D721Med (cell line): ENCODE results near the gene PDGFB.

Experiments
- DNase-seq: peaks from one replicate; pipeline ENCODE4 v3.0.0; 2011; ENCODE audit warnings: low spot score; ENCODE audit not compliant: insufficient read length
- FAIRE-seq: peaks from 2 replicates; lab custom pipeline; 2011; peaks lifted over from hg19 to GRCh38; lab: Jason Lieb, UNC
- TF ChIP-seq, protein P1 (sequence below): IDR thresholded peaks from 2 replicates; pipeline ENCODE4 v1.5.1; 2012; ENCODE audit warnings: mild to moderate bottlenecking, control low read depth; ENCODE audit not compliant: insufficient read depth; ENCODE audit errors: missing control alignments

The PDGFB gene

DNA sequence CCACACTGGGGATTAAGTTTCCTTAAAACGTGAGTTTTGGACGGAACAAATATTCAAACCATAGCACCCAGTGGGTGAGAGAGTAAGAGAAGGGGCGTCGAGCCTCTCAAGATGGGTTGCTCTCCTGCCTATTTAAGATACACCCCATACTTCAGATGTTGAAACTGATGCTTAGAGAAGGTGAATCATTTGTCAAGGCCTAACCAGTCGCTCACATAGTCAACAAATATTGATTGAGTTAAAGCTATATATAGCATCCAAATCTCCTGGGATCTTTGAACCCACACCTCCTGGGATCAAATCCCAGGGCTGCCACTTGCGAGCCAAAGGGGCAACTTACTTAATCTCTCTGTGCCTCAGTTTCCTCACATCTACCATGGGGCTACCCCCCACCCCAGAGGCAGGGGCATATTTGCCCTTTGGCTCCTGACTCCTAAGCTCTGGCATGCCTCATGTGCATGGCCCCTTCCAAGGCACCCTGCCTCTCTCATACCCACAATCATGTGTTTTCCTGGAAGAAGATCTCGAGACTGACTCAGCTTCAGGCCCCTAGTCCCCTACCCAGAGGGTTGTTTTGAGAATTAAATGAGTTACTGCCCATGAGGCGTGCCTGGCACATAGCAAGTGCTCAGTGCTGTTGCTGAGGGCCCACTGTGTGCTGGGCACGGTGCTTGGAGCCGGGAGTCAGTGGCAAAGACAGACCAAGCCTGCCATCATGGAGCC, 19.0 kb upstream of the PDGFB start:
- DNase-seq: no peak
- FAIRE-seq: no peak
- TF ChIP-seq, protein P1, sequence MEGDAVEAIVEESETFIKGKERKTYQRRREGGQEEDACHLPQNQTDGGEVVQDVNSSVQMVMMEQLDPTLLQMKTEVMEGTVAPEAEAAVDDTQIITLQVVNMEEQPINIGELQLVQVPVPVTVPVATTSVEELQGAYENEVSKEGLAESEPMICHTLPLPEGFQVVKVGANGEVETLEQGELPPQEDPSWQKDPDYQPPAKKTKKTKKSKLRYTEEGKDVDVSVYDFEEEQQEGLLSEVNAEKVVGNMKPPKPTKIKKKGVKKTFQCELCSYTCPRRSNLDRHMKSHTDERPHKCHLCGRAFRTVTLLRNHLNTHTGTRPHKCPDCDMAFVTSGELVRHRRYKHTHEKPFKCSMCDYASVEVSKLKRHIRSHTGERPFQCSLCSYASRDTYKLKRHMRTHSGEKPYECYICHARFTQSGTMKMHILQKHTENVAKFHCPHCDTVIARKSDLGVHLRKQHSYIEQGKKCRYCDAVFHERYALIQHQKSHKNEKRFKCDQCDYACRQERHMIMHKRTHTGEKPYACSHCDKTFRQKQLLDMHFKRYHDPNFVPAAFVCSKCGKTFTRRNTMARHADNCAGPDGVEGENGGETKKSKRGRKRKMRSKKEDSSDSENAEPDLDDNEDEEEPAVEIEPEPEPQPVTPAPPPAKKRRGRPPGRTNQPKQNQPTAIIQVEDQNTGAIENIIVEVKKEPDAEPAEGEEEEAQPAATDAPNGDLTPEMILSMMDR: no peak

DNA sequence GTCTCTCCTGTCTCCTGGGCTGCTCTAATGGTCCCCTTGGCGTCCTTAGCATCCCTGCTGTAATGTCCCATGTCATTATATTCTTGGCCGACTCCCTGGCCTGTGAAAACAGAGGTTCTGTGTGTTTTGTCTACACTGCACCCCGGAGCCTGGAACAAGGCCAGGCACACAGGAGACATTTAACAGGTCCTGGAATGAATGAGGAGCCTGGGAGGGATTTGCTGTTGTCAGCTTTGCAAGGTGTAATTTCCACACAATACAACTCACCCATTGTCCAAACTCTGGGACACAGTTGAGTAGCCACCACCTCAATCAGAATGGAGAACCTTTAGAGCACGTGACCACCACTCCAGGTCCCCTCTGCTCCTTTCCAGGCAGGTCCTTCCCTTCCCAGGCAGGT, 14.9 kb upstream of the PDGFB start:
- no peak for FAIRE-seq
- no peak for DNase-seq
- TF ChIP-seq, protein P1: no peak

DNA sequence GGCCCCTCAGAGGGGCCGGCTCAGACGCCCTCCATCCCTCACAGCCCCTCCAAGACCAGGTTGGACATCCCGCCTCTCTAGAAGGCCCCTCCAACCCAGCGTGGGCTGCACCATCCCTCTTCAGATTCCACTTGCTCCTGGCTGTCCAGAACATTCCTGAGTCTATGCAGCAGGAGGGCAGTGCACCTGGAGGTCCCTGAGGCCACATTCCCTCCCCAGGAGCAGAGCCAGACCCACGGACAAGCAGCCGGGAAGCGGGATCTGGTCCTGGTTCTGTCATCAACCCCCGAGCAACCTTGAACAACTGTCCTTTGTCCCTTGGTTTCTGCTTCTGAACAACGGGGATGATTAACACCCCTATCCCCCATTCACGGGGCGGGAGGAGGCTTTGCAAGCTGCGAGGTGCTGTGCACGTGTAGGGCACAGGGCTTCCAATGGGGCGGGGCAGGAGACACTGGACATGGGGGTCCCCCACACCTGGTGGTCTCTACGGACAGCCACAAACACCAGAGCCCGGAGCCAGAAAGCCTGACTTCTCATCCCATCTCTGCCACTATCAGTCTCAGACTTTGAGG, 13.2 kb upstream of the PDGFB start:
- TF ChIP-seq, protein P1: no peak
- no peak for FAIRE-seq
- no peak for DNase-seq

DNA sequence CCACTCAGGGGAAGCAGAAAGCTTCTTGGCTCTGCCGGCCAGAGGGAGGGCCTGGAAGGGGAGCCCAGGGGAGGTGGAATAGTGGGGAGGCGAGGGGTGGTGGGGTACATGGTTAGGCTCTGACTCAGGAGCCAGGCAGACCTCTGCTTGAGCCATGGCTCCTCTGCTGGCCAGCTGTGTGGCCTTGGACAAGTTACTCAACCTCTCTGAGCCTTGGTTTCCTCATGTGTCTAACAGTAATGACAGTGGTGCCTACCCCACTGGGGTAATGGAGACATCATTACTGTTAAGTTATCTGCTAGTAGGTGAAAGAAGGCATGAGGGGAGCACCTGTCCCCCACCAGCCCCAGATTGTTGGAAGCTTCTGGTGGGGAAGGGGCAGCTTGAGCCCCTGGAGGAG, 12.2 kb upstream of the PDGFB start:
- DNase-seq: no peak
- TF ChIP-seq, protein P1: no peak
- no peak for FAIRE-seq

DNA sequence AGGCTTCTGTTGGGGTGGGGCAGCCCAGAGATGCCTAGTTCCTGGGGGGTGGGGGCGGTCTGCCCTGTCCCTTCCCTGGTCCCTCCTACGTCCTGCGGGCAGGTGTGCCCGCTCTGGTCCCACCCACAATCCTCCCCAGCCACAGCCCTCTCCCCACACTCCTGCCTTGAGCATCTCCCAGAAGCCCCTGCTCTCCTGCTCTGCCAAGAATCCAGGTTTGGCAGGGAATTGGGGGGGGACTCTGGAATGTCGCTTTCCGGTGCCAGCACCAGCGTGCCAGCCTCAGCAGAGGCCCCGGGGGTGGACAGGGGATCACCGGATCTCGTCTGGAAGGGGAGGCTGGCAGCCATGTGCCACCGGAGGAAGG, 11.4 kb upstream of the PDGFB start:
- DNase-seq: no peak
- TF ChIP-seq, protein P1: no peak
- FAIRE-seq: no peak

DNA sequence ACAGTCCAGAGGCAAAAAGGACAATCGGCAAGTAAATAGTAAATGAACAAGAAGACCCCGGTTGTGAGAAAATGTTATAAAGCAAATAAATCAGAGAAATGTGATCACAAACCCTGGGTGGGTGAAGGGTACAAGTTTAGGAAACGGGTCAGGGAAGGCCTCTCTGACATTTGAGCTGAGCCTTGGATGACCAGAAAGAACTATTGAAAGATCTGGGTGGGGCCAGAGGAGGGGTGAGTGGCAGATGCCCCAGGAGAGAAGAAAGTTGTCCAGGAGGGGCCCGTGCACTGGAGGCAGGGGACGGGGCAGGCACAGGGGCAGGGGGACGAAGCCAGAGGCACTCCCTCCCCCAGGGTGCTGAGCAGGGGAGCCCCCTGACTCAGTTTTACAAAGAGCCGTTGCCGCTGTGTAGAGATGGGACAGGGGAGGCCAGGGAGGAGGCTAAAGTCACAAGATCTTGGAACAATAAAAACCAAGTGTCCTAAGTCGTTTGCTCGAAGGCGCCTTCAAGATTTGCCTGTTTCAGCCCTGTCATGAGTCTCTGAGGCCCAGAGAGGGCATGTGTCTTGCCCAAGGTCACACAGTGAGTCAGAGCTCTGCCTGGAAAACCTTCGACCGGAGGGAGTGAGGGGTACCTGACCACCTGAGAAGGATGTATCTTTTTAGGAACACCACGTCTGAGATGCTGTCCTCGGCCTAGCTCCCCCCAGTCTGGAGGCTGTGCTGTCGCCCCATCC, 10.8 kb upstream of the PDGFB start:
- DNase-seq (no peak), FAIRE-seq (no peak)
- TF ChIP-seq, protein P1: no peak
